ENCODE measurements around the gene ROBO2.

DNA sequence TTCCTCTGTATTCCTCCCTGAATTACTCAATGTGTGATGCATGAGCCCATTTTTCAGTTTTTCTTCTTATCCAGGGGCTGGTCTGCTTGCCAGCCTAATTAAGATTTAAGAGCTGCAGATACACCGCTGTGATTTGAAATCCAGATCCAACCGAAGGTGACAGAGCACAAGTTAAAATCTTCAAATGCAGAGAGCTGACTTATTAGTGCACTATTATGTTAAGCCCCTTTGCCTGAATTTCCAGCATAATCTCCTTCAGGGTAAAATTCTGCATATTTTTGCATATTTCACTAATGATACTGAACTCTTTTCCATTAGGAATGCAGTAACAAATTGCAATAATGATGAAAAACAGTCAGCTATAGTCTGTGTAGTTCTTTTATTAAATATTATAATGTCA is 583.6 kb downstream of the ROBO2 start:
- TF ChIP-seq, protein P1, sequence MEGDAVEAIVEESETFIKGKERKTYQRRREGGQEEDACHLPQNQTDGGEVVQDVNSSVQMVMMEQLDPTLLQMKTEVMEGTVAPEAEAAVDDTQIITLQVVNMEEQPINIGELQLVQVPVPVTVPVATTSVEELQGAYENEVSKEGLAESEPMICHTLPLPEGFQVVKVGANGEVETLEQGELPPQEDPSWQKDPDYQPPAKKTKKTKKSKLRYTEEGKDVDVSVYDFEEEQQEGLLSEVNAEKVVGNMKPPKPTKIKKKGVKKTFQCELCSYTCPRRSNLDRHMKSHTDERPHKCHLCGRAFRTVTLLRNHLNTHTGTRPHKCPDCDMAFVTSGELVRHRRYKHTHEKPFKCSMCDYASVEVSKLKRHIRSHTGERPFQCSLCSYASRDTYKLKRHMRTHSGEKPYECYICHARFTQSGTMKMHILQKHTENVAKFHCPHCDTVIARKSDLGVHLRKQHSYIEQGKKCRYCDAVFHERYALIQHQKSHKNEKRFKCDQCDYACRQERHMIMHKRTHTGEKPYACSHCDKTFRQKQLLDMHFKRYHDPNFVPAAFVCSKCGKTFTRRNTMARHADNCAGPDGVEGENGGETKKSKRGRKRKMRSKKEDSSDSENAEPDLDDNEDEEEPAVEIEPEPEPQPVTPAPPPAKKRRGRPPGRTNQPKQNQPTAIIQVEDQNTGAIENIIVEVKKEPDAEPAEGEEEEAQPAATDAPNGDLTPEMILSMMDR (IDR thresholded peaks at IDR 0.05; ENCODE audit: insufficient read depth, low read length), result no peak
- no peak for TF ChIP-seq POLR2AphosphoS5 (IDR thresholded peaks at IDR 0.05; ENCODE audit: low read depth)
- no peak for TF ChIP-seq GABPA (IDR thresholded peaks at IDR 0.05; ENCODE audit: low read depth)
- no peak for TF ChIP-seq REST (IDR thresholded peaks at IDR 0.05; ENCODE audit: insufficient replicate concordance, low read depth)
